Measurements from ENCODE around the gene RRM1. TPM values are rescaled to one million over a fixed set of nuclear protein-coding genes. Genes with fewer than 3 reads are reported as not detected.

Gene RRM1
- total RNA-seq, 1 donor from 2014 or later = 128 TPM

GRCh38 chr11:4074266-4074665 is 20.3 kb upstream of the RRM1 start:
- DNase-seq (ENCODE audit: low read depth) = no peak
- H3K4me3 ChIP-seq (ENCODE audit: low read depth, low read length) = no peak overlapping the region
- TF ChIP-seq CTCF (conservative IDR thresholded peaks at IDR 0.05; ENCODE audit: low read depth, low read length) = no peak

DNA sequence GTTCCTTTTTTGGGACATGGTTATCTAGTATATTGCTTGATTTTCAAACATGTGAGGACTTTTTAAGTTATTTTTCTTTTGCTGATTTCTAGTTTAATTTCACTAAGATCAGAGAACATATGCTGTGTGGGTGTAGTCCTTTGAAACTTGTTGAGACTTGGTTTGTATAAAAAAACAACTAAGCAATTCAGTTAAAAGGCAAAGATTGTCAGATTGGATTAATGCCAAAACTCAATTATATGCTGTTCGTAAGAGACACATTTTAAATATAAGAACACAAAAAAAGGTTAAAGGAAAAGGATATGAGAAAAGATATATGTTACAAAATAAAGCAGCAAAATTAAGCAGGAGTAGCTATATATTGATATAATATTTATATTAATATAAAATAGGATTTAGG is 17.8 kb upstream of the RRM1 start:
- TF ChIP-seq CTCF (conservative IDR thresholded peaks at IDR 0.05; ENCODE audit: low read depth, low read length) = no peak
- no peak for DNase-seq (ENCODE audit: low read depth)
- H3K4me3 ChIP-seq (ENCODE audit: low read depth, low read length) = no peak overlapping the region

DNA sequence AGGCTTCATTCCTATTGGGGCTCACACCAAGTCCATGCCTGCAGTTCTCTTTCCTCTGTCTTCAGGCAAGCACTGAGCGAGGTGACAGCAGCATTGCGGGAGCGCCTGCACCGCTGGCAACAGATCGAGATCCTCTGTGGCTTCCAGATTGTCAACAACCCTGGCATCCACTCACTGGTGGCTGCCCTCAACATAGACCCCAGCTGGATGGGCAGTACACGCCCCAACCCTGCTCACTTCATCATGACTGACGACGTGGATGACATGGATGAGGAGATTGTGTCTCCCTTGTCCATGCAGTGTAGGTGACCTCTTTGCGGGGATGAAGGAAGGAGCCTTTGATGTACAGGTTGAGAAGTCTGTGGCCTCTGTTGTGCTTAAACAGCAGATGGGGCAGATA is 11.4 kb upstream of the RRM1 start:
- H3K4me3 ChIP-seq (ENCODE audit: low read depth, low read length) = no peak overlapping the region
- no peak for DNase-seq (ENCODE audit: low read depth)
- TF ChIP-seq CTCF (conservative IDR thresholded peaks at IDR 0.05; ENCODE audit: low read depth, low read length) = no peak

GRCh38 chr11:4084406-4085125 is 10.0 kb upstream of the RRM1 start:
- no peak for DNase-seq (ENCODE audit: low read depth)
- no peak for TF ChIP-seq CTCF (conservative IDR thresholded peaks at IDR 0.05; ENCODE audit: low read depth, low read length)
- H3K4me3 ChIP-seq (ENCODE audit: low read depth, low read length) = no peak overlapping the region

- no peak for TF ChIP-seq CTCF (conservative IDR thresholded peaks at IDR 0.05; ENCODE audit: low read depth, low read length)
- no peak for DNase-seq (ENCODE audit: low read depth)
- no peak overlapping the region for H3K4me3 ChIP-seq (ENCODE audit: low read depth, low read length)
These were observed 9.0 kb upstream of the RRM1 start for GRCh38 chr11:4085575-4085974.

DNA sequence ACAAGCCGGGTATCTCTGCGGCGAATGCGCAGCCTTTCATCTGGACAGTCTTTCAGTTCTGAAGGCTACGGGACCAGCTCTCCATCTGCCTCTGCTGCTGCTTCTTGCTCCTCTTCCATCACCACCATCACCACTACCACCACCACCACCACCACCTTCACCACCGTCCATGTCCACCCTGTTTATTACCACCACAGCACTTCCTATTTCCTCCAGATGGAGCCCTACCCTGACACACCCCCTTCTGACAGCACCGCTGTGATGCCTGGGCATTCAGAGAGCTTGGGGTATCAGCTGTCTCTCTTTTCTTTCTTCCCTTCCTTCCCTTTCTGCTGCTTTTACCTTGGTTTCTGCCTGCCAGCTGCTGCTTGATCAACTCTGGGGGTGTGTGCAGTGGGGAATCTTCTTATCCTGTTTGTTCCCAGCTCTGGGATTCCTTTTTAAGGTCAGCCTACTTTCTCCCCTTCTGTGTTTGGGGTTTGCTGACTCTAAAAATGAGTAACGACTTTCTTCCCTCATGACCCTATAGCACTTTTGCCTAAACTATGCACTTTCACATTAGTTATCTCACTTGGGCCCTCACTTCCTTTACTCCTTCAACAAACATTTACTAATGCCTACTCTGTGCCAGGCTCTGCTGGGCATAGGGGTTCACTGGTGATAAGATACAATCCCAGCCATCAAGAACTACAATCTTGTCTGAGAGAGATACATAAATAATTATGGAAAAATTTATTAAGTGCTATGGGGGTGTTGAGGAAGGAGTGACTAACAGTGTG is 7.8 kb upstream of the RRM1 start:
- TF ChIP-seq CTCF (conservative IDR thresholded peaks at IDR 0.05; ENCODE audit: low read depth, low read length) = no peak
- DNase-seq (ENCODE audit: low read depth) = no peak

More for the DNA sequence above, 7.8 kb upstream of the RRM1 start:
- H3K4me3 ChIP-seq (ENCODE audit: low read depth, low read length) = no peak overlapping the region

Measured in epithelial cell of proximal tubule (primary cell).